Trophoblast cell (in vitro differentiated cells and primary cell): ENCODE measurements around the gene RILP.

Source experiments
- DNase-seq, 2 donors: peaks; one replicate each; pipeline ENCODE4 v3.0.0-alpha.2; 2016
- H2AFZ ChIP-seq: 2 replicates; pipeline ENCODE4 v1.6.1; 2013; ENCODE audit warnings: low read length, moderate library complexity, mild to moderate bottlenecking; ENCODE audit not compliant: insufficient read depth, poor library complexity
- H2AK5ac ChIP-seq: 2 replicates; pipeline ENCODE4 v1.6.1; 2013; ENCODE audit warnings: mild to moderate bottlenecking, low read length
- H2BK120ac ChIP-seq: 2 replicates; pipeline ENCODE4 v1.6.1; 2013; ENCODE audit warnings: low read length, mild to moderate bottlenecking, moderate library complexity; ENCODE audit not compliant: insufficient read depth, poor library complexity
- H2BK12ac ChIP-seq: 2 replicates; pipeline ENCODE4 v1.6.1; 2013; ENCODE audit warnings: mild to moderate bottlenecking, low read length, moderate library complexity
- H2BK5ac ChIP-seq: 2 replicates; pipeline ENCODE4 v1.6.1; 2013; ENCODE audit warnings: low read length, low read depth, moderate library complexity, mild to moderate bottlenecking; ENCODE audit not compliant: poor library complexity
- H3K14ac ChIP-seq: 2 replicates; pipeline ENCODE4 v1.6.1; 2013; ENCODE audit warnings: mild to moderate bottlenecking, low read length
- H3K18ac ChIP-seq: 2 replicates; pipeline ENCODE4 v1.6.1; 2013; ENCODE audit warnings: mild to moderate bottlenecking, low read length
- H3K23ac ChIP-seq: 2 replicates; pipeline ENCODE4 v1.6.1; 2013; ENCODE audit warnings: low read length
- H3K27ac ChIP-seq: 2 replicates; pipeline ENCODE4 v1.5.1; 2013; ENCODE audit warnings: low read depth, mild to moderate bottlenecking, inconsistent platforms, low read length, moderate library complexity
- H3K27me3 ChIP-seq: 2 replicates; pipeline ENCODE4 v1.6.1; 2013; ENCODE audit warnings: inconsistent platforms, mild to moderate bottlenecking, low read length, moderate library complexity; ENCODE audit not compliant: insufficient read depth
- H3K36me3 ChIP-seq, 2 experiments: 1 replicate in 1 of 2; 2 replicates in 1 of 2; pipeline ENCODE4 v1.6.1; 2013; ENCODE audit warnings: low read length in 2 of 2, mild to moderate bottlenecking in 2 of 2, moderate library complexity in 1 of 2; ENCODE audit not compliant: insufficient read depth in 2 of 2, control insufficient read depth in 1 of 2
- H3K4ac ChIP-seq: 2 replicates; pipeline ENCODE4 v1.6.1; 2013; ENCODE audit warnings: low read depth, mild to moderate bottlenecking, low read length, moderate library complexity
- H3K4me1 ChIP-seq, 2 experiments: 1 replicate in 1 of 2; 2 replicates in 1 of 2; pipeline ENCODE4 v1.6.1; 2013; ENCODE audit warnings: low read length in 2 of 2, mild to moderate bottlenecking in 2 of 2, moderate library complexity in 1 of 2; ENCODE audit not compliant: insufficient read depth in 2 of 2, control insufficient read depth in 1 of 2
- H3K4me2 ChIP-seq: 2 replicates; pipeline ENCODE4 v1.6.1; 2013; ENCODE audit warnings: inconsistent platforms, mild to moderate bottlenecking, low read length, moderate library complexity
- H3K4me3 ChIP-seq: 2 replicates; pipeline ENCODE4 v1.5.1; 2013; ENCODE audit warnings: mild to moderate bottlenecking, low read depth, low read length, inconsistent platforms
- H3K79me1 ChIP-seq: one replicate; pipeline ENCODE4 v1.6.1; 2013; ENCODE audit warnings: low read length
- H3K79me2 ChIP-seq: 2 replicates; pipeline ENCODE4 v1.6.1; 2013; ENCODE audit warnings: low read length, mild to moderate bottlenecking; ENCODE audit not compliant: control insufficient read depth, insufficient read depth, poor library complexity
- H3K9ac ChIP-seq: 2 replicates; pipeline ENCODE4 v1.6.1; 2013; ENCODE audit warnings: mild to moderate bottlenecking, low read length
- H3K9me3 ChIP-seq: 2 replicates; pipeline ENCODE4 v1.6.1; 2013; ENCODE audit warnings: low read depth, mild to moderate bottlenecking, control low read depth, inconsistent platforms, low read length; ENCODE audit not compliant: insufficient read depth
- H4K12ac ChIP-seq: 2 replicates; pipeline ENCODE4 v1.6.1; 2013; ENCODE audit warnings: low read depth, mild to moderate bottlenecking, low read length, moderate library complexity
- H4K8ac ChIP-seq: 2 replicates; pipeline ENCODE4 v1.6.1; 2013; ENCODE audit warnings: low read depth, mild to moderate bottlenecking, low read length, moderate library complexity
- H4K91ac ChIP-seq: one replicate; pipeline ENCODE4 v1.6.1; 2013; ENCODE audit warnings: low read depth, mild to moderate bottlenecking, low read length, moderate library complexity
- WGBS: extraction: QIAGEN DNeasy Blood & Tissue Kit; methylation state at CpG from one replicate; pipeline ENCODE4 v1.1.7; 2013; ENCODE audit warnings: missing lambda C conversion rate; ENCODE audit not compliant: insufficient read length, insufficient coverage; ENCODE audit errors: extremely low coverage; 5-methylcytosine and 5-hydroxymethylcytosine counted together

The RILP gene

DNA sequence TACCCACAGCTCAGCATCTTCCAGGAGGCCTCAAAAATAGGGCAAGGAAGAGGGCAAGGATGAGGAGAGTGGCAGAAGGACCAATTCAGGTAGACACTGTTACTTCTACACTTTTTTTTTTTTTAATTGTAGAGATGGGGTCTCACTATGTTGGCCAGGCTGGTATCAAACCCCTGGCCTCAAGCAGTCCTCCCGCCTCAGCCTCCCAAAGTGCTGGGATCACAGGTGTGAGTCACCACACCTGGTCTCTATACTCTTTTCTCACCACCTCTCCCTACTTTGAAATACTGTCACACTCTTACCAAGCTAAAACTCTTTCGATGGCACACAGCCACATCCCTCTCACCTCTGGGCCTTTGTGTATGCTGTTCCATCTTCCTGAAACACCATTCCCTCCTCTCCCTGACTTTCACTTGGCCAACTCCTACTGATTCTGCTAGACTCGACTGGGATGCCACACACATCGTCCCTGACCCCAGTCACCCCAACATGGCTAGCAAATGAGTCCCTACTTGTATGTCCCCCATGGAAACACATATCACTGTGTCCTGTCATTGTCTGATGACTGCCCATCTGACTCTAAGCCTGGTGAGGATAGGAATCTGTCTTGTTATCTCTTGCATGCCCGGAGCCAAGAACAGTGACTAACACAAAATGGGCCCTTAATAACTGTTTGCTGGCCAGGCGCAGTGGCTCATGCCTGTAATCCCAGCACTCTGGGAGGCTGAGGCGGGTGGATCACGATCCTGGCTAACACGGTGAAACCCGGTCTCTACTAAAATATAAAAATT is 13.8 kb downstream of the RILP start:
- Histone ChIP-seq H4K12ac (no peak overlapping the region), H3K27ac (no peak overlapping the region), H3K9ac (no peak overlapping the region), H3K18ac (no peak overlapping the region), H2BK12ac (no peak overlapping the region), H3K4me3 (no peak overlapping the region), H3K4me1 (peaks cover 8 to 15% of the 10 kb centered on the region in 2 experiments), H3K9me3 (no peaks in the 10 kb centered on the region), H2AFZ (no peak overlapping the region), H3K79me2 (no peaks in the 10 kb centered on the region), H3K23ac (no peak overlapping the region), H4K8ac (no peak overlapping the region), H2BK5ac (no peak overlapping the region), H3K79me1 (peaks cover 2% of the 10 kb centered on the region), H2AK5ac (no peak overlapping the region), H3K36me3 (no peaks in the 10 kb centered on the region), H2BK120ac (no peak overlapping the region), H3K4ac (no peak overlapping the region), H3K14ac (no peak overlapping the region), H3K4me2 (no peak overlapping the region), H3K27me3 (no peaks in the 10 kb centered on the region), H4K91ac (no peak overlapping the region)
- WGBS = no CpG with 5 or more reads among the region's 10 CpGs
- peak; percentile 70 to 78 for DNase-seq

DNA sequence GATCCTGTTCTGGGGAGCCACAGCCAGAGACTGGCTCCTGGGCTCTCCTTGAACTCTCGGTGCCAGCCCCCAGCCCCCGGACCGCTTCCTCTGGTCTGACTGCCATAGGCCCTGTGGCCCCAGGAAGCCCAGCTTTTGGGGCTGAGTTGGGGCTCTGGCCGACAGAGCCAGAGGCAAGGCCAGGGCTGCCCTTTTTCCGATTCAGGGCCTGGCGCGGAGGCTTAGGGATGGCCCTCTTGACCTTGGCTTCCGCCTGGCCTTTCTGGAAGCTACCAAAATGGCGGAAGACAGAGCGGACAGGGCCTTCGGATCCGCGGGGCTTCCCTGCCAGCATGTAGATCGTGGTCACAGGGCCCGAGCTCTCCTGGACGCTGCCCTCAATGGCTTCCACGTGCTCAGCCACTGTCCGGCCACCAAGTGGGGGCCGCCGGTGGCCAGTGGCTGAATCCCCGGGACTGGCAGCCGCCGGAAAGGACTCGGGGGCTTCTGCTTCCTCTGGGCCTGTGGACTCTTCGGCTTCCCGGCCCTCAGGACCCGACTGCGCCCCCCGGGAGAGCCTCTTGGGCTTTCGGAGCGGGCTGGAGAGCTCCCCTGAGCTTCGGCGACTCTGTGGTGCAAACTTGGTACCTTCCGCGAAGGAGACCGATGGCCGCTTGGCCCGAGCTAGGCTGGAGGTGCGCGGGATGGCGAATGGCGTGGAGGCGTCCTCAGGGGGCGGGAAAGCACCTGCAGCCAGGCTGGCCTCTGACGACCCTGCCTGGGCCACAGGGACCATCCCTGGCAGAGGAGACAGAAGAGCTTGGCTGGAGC is 14.6 kb downstream of the RILP start:
- Histone ChIP-seq H3K27me3 (no peaks in the 10 kb centered on the region), H3K18ac (no peak overlapping the region), H2AK5ac (no peak overlapping the region), H3K23ac (no peak overlapping the region), H3K4me1 (peaks cover 8 to 15% of the 10 kb centered on the region in 2 experiments), H2BK5ac (no peak overlapping the region), H3K9me3 (no peaks in the 10 kb centered on the region), H3K79me2 (no peaks in the 10 kb centered on the region), H4K8ac (no peak overlapping the region), H3K4me3 (no peak overlapping the region), H4K91ac (no peak overlapping the region), H2BK12ac (no peak overlapping the region), H3K14ac (no peak overlapping the region), H2AFZ (no peak overlapping the region), H3K79me1 (peaks cover 2% of the 10 kb centered on the region), H3K36me3 (no peaks in the 10 kb centered on the region), H3K4me2 (no peak overlapping the region), H3K9ac (no peak overlapping the region), H2BK120ac (no peak overlapping the region), H3K27ac (no peak overlapping the region), H3K4ac (no peak overlapping the region), H4K12ac (no peak overlapping the region)
- DNase-seq = no peak
- WGBS = no CpG with 5 or more reads among the region's 45 CpGs

DNA sequence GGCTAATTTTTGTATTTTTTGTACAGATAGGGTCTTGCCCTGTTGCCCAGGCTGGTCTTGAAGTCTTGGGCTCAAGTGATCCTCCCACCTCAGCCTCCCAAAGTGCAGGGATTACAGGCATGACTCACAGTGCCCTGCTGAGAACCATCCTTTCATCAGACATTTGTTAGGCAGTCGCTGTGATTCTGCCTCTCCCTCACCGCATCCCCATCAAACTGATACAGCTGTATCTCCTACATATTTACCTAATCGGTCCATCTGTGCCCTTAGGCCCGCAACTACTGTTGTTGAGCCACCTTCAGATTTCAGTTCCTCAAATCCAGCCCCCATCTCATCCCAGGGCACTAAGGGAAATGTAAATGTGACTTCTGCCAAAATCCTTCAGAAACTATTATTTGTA is 19.0 kb downstream of the RILP start:
- no peaks in the 10 kb centered on the region for H3K27me3 ChIP-seq
- peaks cover 19% of the 10 kb centered on the region for H3K79me1 ChIP-seq
- H3K4me1 ChIP-seq = peaks cover 6 to 14% of the 10 kb centered on the region in 2 experiments
- DNase-seq = peak; percentile 43 to 47
- no peak overlapping the region for H3K4me3 ChIP-seq
- H2BK120ac ChIP-seq = no peak overlapping the region
- H3K79me2 ChIP-seq = peaks cover 3% of the 10 kb centered on the region
- no peak overlapping the region for H4K91ac ChIP-seq
- H3K27ac ChIP-seq = no peak overlapping the region
- no peak overlapping the region for H2BK5ac ChIP-seq
- H3K18ac ChIP-seq = no peak overlapping the region
- no peak overlapping the region for H3K4me2 ChIP-seq
- H2AK5ac ChIP-seq = no peak overlapping the region
- no peak overlapping the region for H3K23ac ChIP-seq
- H4K12ac ChIP-seq = no peak overlapping the region
- no peak overlapping the region for H2BK12ac ChIP-seq
- H3K4ac ChIP-seq = no peak overlapping the region
- no peaks in the 10 kb centered on the region for H3K36me3 ChIP-seq
- WGBS = no CpG with 5 or more reads among the region's 4 CpGs
- no peak overlapping the region for H2AFZ ChIP-seq
- no peak overlapping the region for H3K9ac ChIP-seq
- H3K14ac ChIP-seq = no peak overlapping the region
- no peak overlapping the region for H4K8ac ChIP-seq
- no peaks in the 10 kb centered on the region for H3K9me3 ChIP-seq

DNA sequence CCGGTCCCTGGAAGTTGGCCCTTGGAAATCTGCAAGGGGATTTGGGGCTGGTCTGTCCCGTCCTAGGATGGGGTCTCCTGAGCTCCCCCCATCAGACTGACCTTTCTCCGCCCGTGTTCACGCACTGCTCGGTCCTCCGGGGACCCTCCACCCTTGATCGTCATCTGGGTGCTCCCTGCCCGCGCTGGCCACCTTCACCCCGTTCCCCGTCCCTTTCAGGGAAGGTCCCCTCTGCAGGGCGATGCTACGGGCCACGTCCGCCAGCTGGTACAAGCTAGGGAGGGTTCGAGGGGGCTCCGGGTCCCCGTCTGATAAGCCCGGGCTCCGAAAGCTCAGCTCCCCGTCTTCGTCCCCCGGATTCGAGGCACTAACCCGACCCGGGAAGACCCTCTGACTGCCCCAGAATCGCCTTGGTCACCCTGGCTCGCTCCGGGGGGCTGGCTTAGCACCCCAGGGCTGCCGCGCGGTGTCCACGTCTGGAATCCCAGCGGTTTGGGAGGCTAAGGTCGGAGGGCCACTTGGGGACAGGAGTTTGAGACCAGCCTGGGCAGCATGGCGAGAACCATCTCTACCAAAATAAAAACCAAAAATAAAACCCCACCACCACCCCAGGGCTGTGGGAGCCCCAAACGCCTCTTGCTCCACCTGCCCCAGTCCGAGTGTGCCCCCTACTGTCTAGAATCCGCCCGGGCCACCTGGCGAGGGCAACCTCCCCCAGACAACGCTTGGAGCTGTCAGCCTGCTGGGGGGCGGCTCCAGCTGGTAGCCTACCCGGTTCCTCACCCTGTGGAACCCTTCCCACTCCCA is 20.0 kb downstream of the RILP start:
- peak overlapping the region; percentile 99 for H3K4me2 ChIP-seq
- H4K91ac ChIP-seq = peak overlapping the region; percentile 72
- H2AFZ ChIP-seq = peak overlapping the region; percentile 87
- peaks cover 6 to 14% of the 10 kb centered on the region in 2 experiments for H3K4me1 ChIP-seq
- WGBS = no CpG with 5 or more reads among the region's 45 CpGs
- H3K27me3 ChIP-seq = no peaks in the 10 kb centered on the region
- H3K23ac ChIP-seq = peak overlapping the region; percentile 71
- H3K79me2 ChIP-seq = peaks cover 3% of the 10 kb centered on the region
- H4K8ac ChIP-seq = peak overlapping the region; percentile 90
- peak overlapping the region; percentile 68 for H4K12ac ChIP-seq
- no peak overlapping the region for H2AK5ac ChIP-seq
- H3K9ac ChIP-seq = peak overlapping the region; percentile 54
- peak overlapping the region; percentile 78 for H3K4me3 ChIP-seq
- peak overlapping the region; percentile 78 for H2BK12ac ChIP-seq
- peak overlapping the region; percentile 76 for H3K27ac ChIP-seq
- no peaks in the 10 kb centered on the region for H3K36me3 ChIP-seq
- peak overlapping the region; percentile 86 for H3K14ac ChIP-seq
- peak; percentile 51 to 52 for DNase-seq
- peak overlapping the region; percentile 73 for H3K18ac ChIP-seq
- H2BK120ac ChIP-seq = peak overlapping the region; percentile 62
- peak overlapping the region; percentile 19 for H3K4ac ChIP-seq
- no peaks in the 10 kb centered on the region for H3K9me3 ChIP-seq
- peaks cover 19% of the 10 kb centered on the region for H3K79me1 ChIP-seq
- peak overlapping the region; percentile 78 for H2BK5ac ChIP-seq
